ENCODE results near the gene SH2D2A. TPM values are rescaled to one million over a fixed set of nuclear protein-coding genes. Genes with fewer than 3 reads are reported as not detected.

Gene SH2D2A
- total and polyA plus RNA-seq, 2 donors (not counting 3 experiments of a cell fraction or from before 2014, with no cell fraction given) = 0.92 to 1.1 TPM

GRCh38 chr1:156809711-156810366 is 6.8 kb downstream of the SH2D2A start:
- TF ChIP-seq FOS (IDR thresholded peaks at IDR 0.05; ENCODE audit: borderline replicate concordance, insufficient read depth, low read length) (no peak), POLR2AphosphoS5 (IDR thresholded peaks at IDR 0.05; ENCODE audit: insufficient read depth, low read depth, low read length) (no peak), MYC (IDR thresholded peaks at IDR 0.05; ENCODE audit: low read depth, low read length) (no peak), MAX (IDR thresholded peaks at IDR 0.05; ENCODE audit: insufficient read depth, insufficient read length) (no peak), JUN (IDR thresholded peaks at IDR 0.05; ENCODE audit: borderline replicate concordance, insufficient read depth, insufficient read length, low read depth) (no peak), POLR2A (IDR thresholded peaks at IDR 0.05; ENCODE audit: low read depth, low read length) (no peak), EZH2 (IDR thresholded peaks at IDR 0.05; ENCODE audit: borderline replicate concordance, low read depth, low read length, severe bottlenecking) (no peak), CTCF (IDR thresholded peaks at IDR 0.05; ENCODE audit: extremely low read depth in 1 of 2, insufficient read depth in 1 of 2, low read depth in 1 of 2, low read length in 2 of 2) (no peak), GATA2 (IDR thresholded peaks at IDR 0.05; ENCODE audit: insufficient read depth, insufficient read length, low read depth, low read length) (no peak)
- Histone ChIP-seq H3K4me2 (ENCODE audit: insufficient read depth, low read length) (no peak overlapping the region), H2AFZ (ENCODE audit: low read depth, low read length) (no peak overlapping the region), H3K9me1 (replicated peaks; ENCODE audit: control insufficient read depth, extremely low read depth, insufficient read depth, low read length) (no peaks in the 10 kb centered on the region), H3K9ac (replicated peaks; ENCODE audit: extremely low read depth, insufficient read depth, low read length) (no peak overlapping the region), H3K9me3 (replicated peaks; ENCODE audit: control insufficient read depth, insufficient read depth, low read length) (no peaks in the 10 kb centered on the region), H3K79me2 (ENCODE audit: control insufficient read depth, insufficient read depth, low read length) (no peaks in the 10 kb centered on the region), H3K4me3 (replicated peaks in 1 of 3; ENCODE audit: insufficient read depth in 1 of 3, low read depth in 1 of 3, low read length in 3 of 3) (no peak overlapping the region), H4K20me1 (replicated peaks; ENCODE audit: control insufficient read depth, extremely low read depth, insufficient read depth, low read length) (no peaks in the 10 kb centered on the region), H3K4me1 (ENCODE audit: control insufficient read depth, extremely low read depth, insufficient read depth, low read length) (peaks cover 26% of the 10 kb centered on the region), H3K27me3 (ENCODE audit: control insufficient read depth in 2 of 2, insufficient read depth in 2 of 2, low read length in 2 of 2) (no peaks in the 10 kb centered on the region), H3K36me3 (ENCODE audit: control insufficient read depth in 2 of 2, extremely low read depth in 1 of 2, insufficient read depth in 2 of 2, low read length in 2 of 2) (no peaks in the 10 kb centered on the region), H3K27ac (ENCODE audit: insufficient read depth, low read depth, low read length) (no peak overlapping the region)
- no peak for DNase-seq (ENCODE audit: low read depth, low spot score)
- dilution Hi-C loops (cut with MboI; ENCODE audit: extremely low pct_ligation_motif_present, low sequenced_read_pairs) (no loop called here), intact Hi-C loops (cut with micrococcal nuclease) (no loop called here)
- ChIA-PET CTCF (interaction anchor here (0.9 to 1.3 kb wide), 2 partner anchors 12 to 84 kb away, joined by 3 read pairs; no protein-coding TSS in a partner anchor), POLR2A (no interaction called here)
- no peak for FAIRE-seq
- BruUV-seq (replicated peaks) = no TSS peak

All from endothelial cell of umbilical vein (primary cell).